Pancreas (tissue), 10 donors: ENCODE measurements around the gene MYDGF. TPM values are rescaled to one million over a fixed set of nuclear protein-coding genes. Genes with fewer than 3 reads are reported as not detected.
"Not testable (repeated sequence)": the region's sequence is repeated elsewhere in the genome, so short reads cannot be mapped to it uniquely, and the experiment has no call there.

Experiments used
- ATAC-seq, 4 donors: fragments of 200-7000 bp; cut with Tn5 transposase; one replicate each; pipeline versions ENCODE4 v1.8.0 to v1.9.1; 2020; ENCODE audit warnings: mild to moderate bottlenecking in 4 of 4, moderate library complexity in 4 of 4
- DNase-seq, 6 donors: peaks; one replicate each; pipeline ENCODE4 v3.0.0-alpha.2; 2020
- FAIRE-seq: peaks from 2 replicates; lab custom pipeline; 2012; peaks lifted over from hg19 to GRCh38; lab: Jason Lieb, UNC
- H3K27ac ChIP-seq, 4 donors: fragments of 200-600 bp; sonication (generic); 1 replicate in 3 of 4; 2 replicates in 1 of 4; pipeline versions ENCODE4 v1.5.0 to v1.8.0; 2020
- H3K27me3 ChIP-seq, 4 donors: fragments of 200-600 bp; one replicate each; pipeline ENCODE4 v1.8.0; 2021
- H3K36me3 ChIP-seq, 3 donors: fragments of 200-600 bp; sonication (generic) in 1 of 3; one replicate each; pipeline versions ENCODE4 v1.5.0 to v1.8.0; 2020 to 2021
- H3K4me1 ChIP-seq, 3 donors: fragments of 200-600 bp; one replicate each; pipeline ENCODE4 v1.8.0; 2021
- H3K4me3 ChIP-seq, 4 donors: fragments of 200-600 bp; sonication (generic) in 2 of 4; one replicate each; pipeline versions ENCODE4 v1.5.0 to v1.8.0; 2020 to 2021
- H3K9me3 ChIP-seq, 4 donors: fragments of 200-600 bp; one replicate each; pipeline ENCODE4 v1.8.0; 2021
- WGBS, 2 donors: extraction: QIAGEN DNeasy Blood & Tissue Kit; methylation state at CpG; one replicate each; pipeline ENCODE4 v1.1.7; 2013; 5-methylcytosine and 5-hydroxymethylcytosine counted together
- intact Hi-C, 3 donors: fragments of 100-400 bp; cut with DNase I; formaldehyde crosslinking; loops; one replicate each; pipeline versions ENCODE4 v1.11.1 to v1.14.2; 2022
- polyA plus RNA-seq, 2 donors: library from polyadenylated mRNA; stranded (reverse); fragments of 200-250 nt; gene quantifications; one replicate each; pipeline ENCODE4 v1.2.3, GENCODE V29; 2013
- total RNA-seq, 6 donors: library from RNA; stranded (reverse); fragmentation: NEBNext Ultra II Directional in 4 of 6; extraction: Animal tissue kit (Norgen Biotek cat#: 25700) in 4 of 6; gene quantifications; one replicate each; pipeline versions ENCODE4 v1.2.1 to v1.2.4, GENCODE V29; 2021 to 2023
- TF ChIP-seq, protein P1 (sequence below), 4 donors: fragments of 200-600 bp; sonication (generic) in 3 of 4; IDR thresholded peaks; one replicate each; pipeline versions ENCODE4 v1.5.0 to v1.8.0; 2021; ENCODE audit warnings: antibody characterized with exemption in 4 of 4
- donor health status: healthy with polysubstance abuse.
- donor health status: DM: no; HTN: no; CAD: no; lungs with moderate emphysema.
- donor health status: DM: no; HTN: no; CAD: no.
- donor health status: control.
- donor health status: control.
- donor health status: Bipolar disorder and iron deficiency.
- donor health status: DM: yes; HTN: yes; CAD: no.
- donor health status: DM: no; HTN: no; CAD: no.
- donor health status: DM: no; HTN: no; CAD: no.
- donor health status: DM: yes; HTN: yes; CAD: no.

Gene MYDGF
- total and polyA plus RNA-seq, 8 donors, result 50.3 to 102 (median 66.4) TPM

DNA sequence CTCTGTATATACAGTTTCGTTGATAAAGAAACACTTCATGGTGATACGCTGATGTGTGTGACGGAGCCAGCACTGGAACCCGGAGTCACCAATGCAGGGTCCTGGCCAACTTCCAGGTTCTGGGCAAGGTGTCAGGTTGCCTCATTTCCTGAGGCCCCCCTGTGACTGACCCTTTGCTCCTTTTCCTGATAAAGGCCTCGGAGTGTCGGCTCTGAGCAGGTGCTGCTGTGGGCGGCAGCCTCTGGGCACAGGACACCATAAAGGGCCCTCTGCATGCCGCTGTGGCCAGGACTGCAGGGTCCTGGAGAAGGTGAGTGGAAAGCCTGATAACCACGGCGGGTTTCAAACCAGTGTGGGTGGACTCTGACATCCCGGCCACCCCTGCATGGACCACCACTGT, 17.3 kb upstream of the MYDGF start:
- WGBS, 2 donors, result 52 to 74% methylated on average over 11 of the region's 11 CpGs
- peak in 2 of 6 donors; percentile 53 to 64 for DNase-seq
- H3K27ac ChIP-seq, result no peak overlapping the region

DNA sequence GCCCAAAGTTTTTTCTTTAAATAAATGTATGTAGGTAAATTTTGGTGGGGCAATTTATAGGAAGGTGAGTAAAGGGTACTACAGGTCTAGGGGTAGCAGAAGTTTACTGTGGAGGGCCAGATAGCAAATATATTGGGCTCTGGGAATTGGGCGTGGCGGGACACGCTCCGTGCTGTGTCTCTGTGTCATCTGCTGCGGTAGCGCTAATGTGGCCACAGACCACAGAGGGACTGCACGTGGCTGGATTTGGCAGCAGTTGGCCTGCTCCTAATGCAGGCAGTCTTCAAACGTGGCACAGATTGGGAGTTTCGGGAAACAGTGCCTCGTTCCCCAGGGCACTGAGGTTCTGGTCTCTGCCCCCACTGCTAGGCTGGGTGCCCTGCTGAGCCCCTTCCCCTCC, 16.6 kb upstream of the MYDGF start:
- WGBS, 2 donors, result 85 to 98% methylated on average over 10 of the region's 10 CpGs
- H3K27ac ChIP-seq, result no peak overlapping the region
- no peak for FAIRE-seq
- ATAC-seq, result no peak
- H3K4me3 ChIP-seq, result no peak overlapping the region
- no peaks in the 10 kb centered on the region for H3K27me3 ChIP-seq
- no peak for DNase-seq
- TF ChIP-seq, protein P1, sequence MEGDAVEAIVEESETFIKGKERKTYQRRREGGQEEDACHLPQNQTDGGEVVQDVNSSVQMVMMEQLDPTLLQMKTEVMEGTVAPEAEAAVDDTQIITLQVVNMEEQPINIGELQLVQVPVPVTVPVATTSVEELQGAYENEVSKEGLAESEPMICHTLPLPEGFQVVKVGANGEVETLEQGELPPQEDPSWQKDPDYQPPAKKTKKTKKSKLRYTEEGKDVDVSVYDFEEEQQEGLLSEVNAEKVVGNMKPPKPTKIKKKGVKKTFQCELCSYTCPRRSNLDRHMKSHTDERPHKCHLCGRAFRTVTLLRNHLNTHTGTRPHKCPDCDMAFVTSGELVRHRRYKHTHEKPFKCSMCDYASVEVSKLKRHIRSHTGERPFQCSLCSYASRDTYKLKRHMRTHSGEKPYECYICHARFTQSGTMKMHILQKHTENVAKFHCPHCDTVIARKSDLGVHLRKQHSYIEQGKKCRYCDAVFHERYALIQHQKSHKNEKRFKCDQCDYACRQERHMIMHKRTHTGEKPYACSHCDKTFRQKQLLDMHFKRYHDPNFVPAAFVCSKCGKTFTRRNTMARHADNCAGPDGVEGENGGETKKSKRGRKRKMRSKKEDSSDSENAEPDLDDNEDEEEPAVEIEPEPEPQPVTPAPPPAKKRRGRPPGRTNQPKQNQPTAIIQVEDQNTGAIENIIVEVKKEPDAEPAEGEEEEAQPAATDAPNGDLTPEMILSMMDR (IDR thresholded peaks at IDR 0.05), result no peak
- H3K9me3 ChIP-seq, result no peaks in the 10 kb centered on the region
- H3K4me1 ChIP-seq, result no peaks in the 10 kb centered on the region
- H3K36me3 ChIP-seq, result peaks cover 0 to 72% (median 25%) of the 10 kb centered on the region in 3 donors
- intact Hi-C loops, result no loop called here

More for the DNA sequence above, 17.3 kb upstream of the MYDGF start:
- H3K4me3 ChIP-seq, result no peak overlapping the region
- peaks cover 0 to 74% (median 25%) of the 10 kb centered on the region in 3 donors for H3K36me3 ChIP-seq
- intact Hi-C loops, result no loop called here
- H3K4me1 ChIP-seq, result no peaks in the 10 kb centered on the region
- ATAC-seq (peak in 2 of 4 donors; percentile 30 to 53), FAIRE-seq (no peak)
- H3K9me3 ChIP-seq, result no peaks in the 10 kb centered on the region
- H3K27me3 ChIP-seq, result no peaks in the 10 kb centered on the region
- TF ChIP-seq, protein P1 (IDR thresholded peaks at IDR 0.05), result no peak

DNA sequence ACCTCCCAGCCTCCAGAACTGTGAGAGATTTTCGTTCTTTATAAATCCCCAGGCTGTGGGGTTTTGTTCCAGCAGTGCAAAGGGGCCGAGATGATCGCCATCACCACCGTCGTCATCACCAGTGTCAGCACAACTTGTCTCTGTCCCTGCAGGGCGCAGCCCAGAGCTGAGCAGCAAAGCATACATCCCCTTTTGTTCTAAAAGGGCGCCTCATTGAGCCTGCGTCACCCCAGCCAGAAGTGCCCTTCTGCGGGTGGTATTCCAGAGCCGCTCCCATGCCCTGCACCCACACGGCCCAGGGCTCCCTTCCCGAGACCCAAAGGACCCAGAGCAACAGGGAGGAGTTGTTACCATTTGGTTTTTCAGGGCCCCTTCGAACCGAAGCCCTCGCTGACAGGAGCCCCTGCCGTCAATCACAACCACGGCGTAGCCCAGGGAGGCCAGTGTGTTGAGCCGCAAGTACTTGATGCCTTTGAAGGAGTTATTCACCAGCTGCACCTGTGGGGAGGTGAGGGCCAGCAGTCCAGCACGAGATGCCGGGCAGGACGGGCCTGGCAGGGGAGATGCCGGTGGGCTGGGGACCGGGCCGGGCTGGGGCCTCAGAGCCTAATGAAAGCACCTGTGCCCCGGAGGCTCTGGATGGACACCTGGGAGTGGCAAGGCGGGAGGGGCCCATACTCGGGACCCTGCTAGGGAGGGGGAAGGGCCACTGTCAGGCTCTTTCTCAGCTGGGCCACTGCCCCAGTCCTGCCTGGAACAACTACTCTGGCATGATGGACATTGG, 14.4 kb upstream of the MYDGF start:
- H3K9me3 ChIP-seq, result no peaks in the 10 kb centered on the region
- WGBS, 2 donors, result 92 to 95% methylated on average over 28 of the region's 28 CpGs
- no peaks in the 10 kb centered on the region for H3K4me1 ChIP-seq
- no peak overlapping the region for H3K4me3 ChIP-seq
- no peak for FAIRE-seq
- no peak overlapping the region for H3K27ac ChIP-seq
- no peak for DNase-seq
- no peak for ATAC-seq
- H3K27me3 ChIP-seq, result no peaks in the 10 kb centered on the region
- TF ChIP-seq, protein P1 (IDR thresholded peaks at IDR 0.05), result no peak
- intact Hi-C loops, result no loop called here
- H3K36me3 ChIP-seq, result peaks cover 0 to 65% (median 23%) of the 10 kb centered on the region in 3 donors

DNA sequence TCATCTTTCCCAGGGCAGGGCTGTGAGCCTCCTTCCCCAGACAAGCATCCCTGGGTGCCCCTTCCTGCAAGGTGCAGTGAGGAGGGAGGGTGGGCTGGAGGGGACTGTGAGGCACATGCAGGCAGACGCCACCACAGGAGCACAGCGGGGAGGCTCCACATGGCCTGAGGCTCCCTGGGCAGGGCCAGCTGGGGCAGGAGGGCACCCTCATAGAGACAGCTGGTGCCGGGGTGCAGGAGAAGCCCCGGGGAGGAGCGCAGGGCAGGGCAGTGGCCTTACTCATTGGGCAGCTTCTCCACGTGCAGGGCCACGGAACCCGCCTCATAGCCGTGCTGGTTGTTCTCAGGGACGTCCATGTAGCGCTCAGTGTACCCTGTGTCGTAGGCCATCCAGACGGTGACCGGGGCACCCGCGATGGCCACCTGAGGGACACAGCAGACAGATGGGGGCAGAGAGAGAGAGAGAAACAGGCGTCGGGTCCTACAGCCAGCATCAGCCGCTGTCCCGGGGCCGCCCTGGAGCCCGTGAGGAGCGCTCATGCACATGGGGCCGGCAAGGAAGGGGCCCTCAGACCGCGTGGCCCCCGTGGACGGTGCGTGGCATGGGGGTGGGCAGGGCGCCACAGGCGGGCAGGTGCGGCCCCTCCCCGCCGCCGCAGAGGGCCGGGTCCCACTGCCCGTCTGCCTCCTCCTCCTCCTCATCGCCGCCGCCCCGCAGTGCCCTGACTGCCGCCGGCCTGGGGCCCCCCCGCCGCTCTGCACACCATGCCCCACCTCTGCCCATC, 12.5 kb upstream of the MYDGF start:
- Histone ChIP-seq H3K4me3 (no peak overlapping the region), H3K36me3 (peaks cover 0 to 53% (median 10%) of the 10 kb centered on the region in 3 donors), H3K27ac (no peak overlapping the region), H3K27me3 (no peaks in the 10 kb centered on the region), H3K9me3 (no peaks in the 10 kb centered on the region), H3K4me1 (no peaks in the 10 kb centered on the region)
- intact Hi-C loops, result no loop called here
- FAIRE-seq (no peak), ATAC-seq (no peak), DNase-seq (no peak)
- TF ChIP-seq, protein P1 (IDR thresholded peaks at IDR 0.05), result no peak
- WGBS, 2 donors, result 97% methylated on average over 29 to 45 of the region's 45 CpGs

DNA sequence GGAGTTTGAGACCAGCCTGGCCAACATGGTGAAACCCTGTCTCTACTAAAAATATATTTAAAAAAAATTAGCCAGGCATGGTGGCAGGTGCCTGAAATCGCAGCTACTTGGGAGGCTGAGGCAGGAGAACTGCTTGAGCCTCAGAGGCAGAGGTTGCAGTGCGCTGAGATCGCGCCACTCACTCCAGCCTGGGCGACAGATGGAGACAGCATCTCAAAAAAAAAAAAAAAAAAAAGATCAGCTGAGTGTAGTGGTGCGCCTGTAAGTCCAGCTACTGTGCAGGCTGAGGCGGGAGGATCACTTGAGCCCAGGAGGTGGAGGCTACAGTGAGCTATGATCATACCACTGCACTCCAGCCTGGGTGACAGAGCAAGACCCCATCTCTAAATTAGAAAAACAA, 9.9 kb upstream of the MYDGF start:
- H3K4me3 ChIP-seq, H3K4me1 ChIP-seq, H3K27me3 ChIP-seq, intact Hi-C loops, FAIRE-seq, ATAC-seq, H3K27ac ChIP-seq, H3K9me3 ChIP-seq, DNase-seq: not testable (repeated sequence)
- WGBS, 2 donors, result 94 to 97% methylated on average over 7 of the region's 7 CpGs
- peaks cover 0 to 44% (median 11%) of the 10 kb centered on the region in 3 donors for H3K36me3 ChIP-seq
